ENCODE results near the gene CYFIP1.

Gene CYFIP1

GRCh38 chr15:22951031-22951380 is 29.2 kb downstream of the CYFIP1 start:
- DNase-seq (ENCODE audit: extremely low read depth in 1 of 2, low read depth in 1 of 2), result no peak

GRCh38 chr15:22950256-22950990 is 29.7 kb downstream of the CYFIP1 start:
- no peak for DNase-seq (ENCODE audit: extremely low read depth in 1 of 2, low read depth in 1 of 2)

GRCh38 chr15:22949074-22949547 is 31.1 kb downstream of the CYFIP1 start:
- DNase-seq (ENCODE audit: extremely low read depth in 1 of 2, low read depth in 1 of 2), result no peak

- no peak for DNase-seq (ENCODE audit: extremely low read depth in 1 of 2, low read depth in 1 of 2)
Measured at GRCh38 chr15:22948056-22948455, 32.1 kb downstream of the CYFIP1 start.

- DNase-seq (ENCODE audit: extremely low read depth in 1 of 2, low read depth in 1 of 2), result no peak
Measured at GRCh38 chr15:22947101-22948000, 32.8 kb downstream of the CYFIP1 start.

- DNase-seq (ENCODE audit: extremely low read depth in 1 of 2, low read depth in 1 of 2), result no peak
Measured at GRCh38 chr15:22945071-22945470, 35.1 kb downstream of the CYFIP1 start.

GRCh38 chr15:22944651-22945050 is 35.5 kb downstream of the CYFIP1 start:
- DNase-seq (ENCODE audit: extremely low read depth in 1 of 2, low read depth in 1 of 2), result no peak

GRCh38 chr15:22942877-22943276 is 37.3 kb downstream of the CYFIP1 start:
- DNase-seq (ENCODE audit: extremely low read depth in 1 of 2, low read depth in 1 of 2), result no peak

- DNase-seq (ENCODE audit: extremely low read depth in 1 of 2, low read depth in 1 of 2), result no peak
Measured at GRCh38 chr15:22942306-22942855, 37.8 kb downstream of the CYFIP1 start.

GRCh38 chr15:22941179-22941578 is 39.0 kb downstream of the CYFIP1 start:
- no peak for DNase-seq (ENCODE audit: extremely low read depth in 1 of 2, low read depth in 1 of 2)

- DNase-seq (ENCODE audit: extremely low read depth in 1 of 2, low read depth in 1 of 2), result no peak
Measured at GRCh38 chr15:22939652-22940061, 40.5 kb downstream of the CYFIP1 start.

GRCh38 chr15:22939051-22939450 is 41.1 kb downstream of the CYFIP1 start:
- DNase-seq (ENCODE audit: extremely low read depth in 1 of 2, low read depth in 1 of 2), result no peak

GRCh38 chr15:22936577-22937472 is 43.3 kb downstream of the CYFIP1 start:
- DNase-seq (ENCODE audit: extremely low read depth in 1 of 2, low read depth in 1 of 2), result no peak

GRCh38 chr15:22933641-22934061 is 46.5 kb downstream of the CYFIP1 start:
- no peak for DNase-seq (ENCODE audit: extremely low read depth in 1 of 2, low read depth in 1 of 2)

GRCh38 chr15:22931784-22932536 is 48.2 kb downstream of the CYFIP1 start:
- DNase-seq (ENCODE audit: extremely low read depth in 1 of 2, low read depth in 1 of 2), result no peak

- DNase-seq (ENCODE audit: extremely low read depth in 1 of 2, low read depth in 1 of 2), result no peak
Measured at GRCh38 chr15:22930782-22931484, 49.2 kb downstream of the CYFIP1 start.

- no peak for DNase-seq (ENCODE audit: extremely low read depth in 1 of 2, low read depth in 1 of 2)
Measured at GRCh38 chr15:22927761-22928160, 52.4 kb downstream of the CYFIP1 start.

- no peak for DNase-seq (ENCODE audit: extremely low read depth in 1 of 2, low read depth in 1 of 2)
Measured at GRCh38 chr15:22925875-22926274, 54.3 kb downstream of the CYFIP1 start.

GRCh38 chr15:22922003-22922402 is 58.2 kb downstream of the CYFIP1 start:
- DNase-seq (ENCODE audit: extremely low read depth in 1 of 2, low read depth in 1 of 2), result no peak
